Fibroblast of villous mesenchyme (primary cell): ENCODE results near the gene CD79A. TPM values are rescaled to one million over a fixed set of nuclear protein-coding genes. Genes with fewer than 3 reads are reported as not detected.
A peak's percentile ranks its signal among the peaks of the same experiment; 100 is the strongest.

Source experiments
- DNase-seq: peaks from one replicate; pipeline ENCODE4 v3.0.0-alpha.2; 2010; ENCODE audit warnings: low read depth
- H3K4me3 ChIP-seq: 2 replicates; pipeline ENCODE4 v1.5.1; 2011; ENCODE audit warnings: low read depth, mild to moderate bottlenecking, low read length
- CTCF ChIP-seq: IDR thresholded peaks from 2 replicates; pipeline ENCODE4 v1.5.1; 2012; ENCODE audit warnings: low read depth, mild to moderate bottlenecking, low read length; ENCODE audit not compliant: insufficient read depth
- total RNA-seq: library from RNA; depleted of rRNA; stranded (reverse); fragments of >200 nt; gene quantifications from 2 replicates; pipeline ENCODE4 v1.2.3, GENCODE V29; 2012

CD79A gene
- total RNA-seq, 1 donor: not detected

- DNase-seq: no peak
- TF ChIP-seq CTCF: no peak
These were observed 15.3 kb downstream of the CD79A start for GRCh38 chr19:41892173-41892902.

GRCh38 chr19:41893899-41894298 is 16.8 kb downstream of the CD79A start:
- no peak for DNase-seq
- peak; percentile 11 for TF ChIP-seq CTCF
- no peak overlapping the region for H3K4me3 ChIP-seq

More at GRCh38 chr19:41892173-41892902, 15.3 kb downstream of the CD79A start:
- H3K4me3 ChIP-seq: no peak overlapping the region

GRCh38 chr19:41894350-41894749 is 17.3 kb downstream of the CD79A start:
- no peak for TF ChIP-seq CTCF
- DNase-seq: no peak
- no peak overlapping the region for H3K4me3 ChIP-seq

DNA sequence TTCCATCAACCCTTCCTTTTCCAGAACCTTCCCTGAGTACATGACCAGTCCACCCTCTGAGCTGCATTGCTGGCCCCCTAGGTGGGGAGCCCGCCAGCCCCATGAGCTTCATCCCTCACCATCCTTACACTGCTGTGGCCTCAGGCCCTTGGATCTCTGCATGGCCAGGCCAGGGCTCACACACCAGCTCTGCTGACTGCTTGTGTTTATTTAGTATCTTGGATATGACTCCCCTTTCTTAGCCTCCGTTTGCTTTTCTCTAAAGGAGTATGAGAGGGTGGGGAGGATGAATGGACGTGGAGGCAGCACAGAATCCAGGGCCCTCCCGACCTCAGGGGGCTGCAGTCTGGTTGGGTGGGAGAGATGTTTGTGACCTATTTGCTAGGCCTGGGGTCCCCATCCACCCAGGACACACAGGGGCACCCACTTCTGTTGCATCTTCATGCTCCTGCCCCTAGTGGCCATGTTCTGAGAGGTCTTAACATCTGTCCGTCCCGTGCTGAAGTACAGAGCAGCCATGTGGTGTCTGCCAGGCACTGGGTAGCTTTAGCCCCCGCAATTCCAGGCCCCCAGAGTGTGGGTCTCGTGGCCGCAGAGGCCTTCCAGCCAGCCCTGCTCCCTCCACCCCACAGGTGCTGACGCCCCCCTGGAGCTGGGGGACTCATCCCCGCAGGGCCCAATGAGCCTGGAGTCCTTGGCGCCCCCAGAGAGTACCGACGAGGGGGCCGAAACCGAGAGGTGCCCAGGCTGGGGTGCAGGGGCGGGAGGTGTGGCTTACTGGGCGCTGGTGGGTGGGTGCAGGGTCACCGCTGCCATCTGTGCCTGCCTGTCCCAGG is 18.9 kb downstream of the CD79A start:
- TF ChIP-seq CTCF: peak; percentile 19
- no peak overlapping the region for H3K4me3 ChIP-seq
- DNase-seq: no peak

DNA sequence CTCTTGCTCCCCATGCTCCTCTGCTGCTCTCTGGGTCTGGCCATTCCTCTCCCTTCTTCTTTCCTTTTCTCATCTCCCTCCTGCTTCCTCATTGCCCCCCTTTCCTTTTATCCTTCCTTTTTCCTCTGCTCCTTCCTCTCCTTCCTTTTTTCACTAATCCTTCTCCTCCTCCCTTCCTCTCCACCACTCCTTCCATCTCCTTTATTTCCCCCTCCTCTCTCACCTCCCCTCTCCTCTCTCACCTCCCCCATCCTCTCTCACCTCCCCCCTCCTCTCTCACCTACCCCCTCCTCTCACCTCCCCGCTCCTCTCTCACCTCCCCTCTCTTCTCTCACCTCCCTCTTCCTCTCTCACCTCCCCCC is 19.5 kb downstream of the CD79A start:
- TF ChIP-seq CTCF: no peak
- no peak overlapping the region for H3K4me3 ChIP-seq
- no peak for DNase-seq

DNA sequence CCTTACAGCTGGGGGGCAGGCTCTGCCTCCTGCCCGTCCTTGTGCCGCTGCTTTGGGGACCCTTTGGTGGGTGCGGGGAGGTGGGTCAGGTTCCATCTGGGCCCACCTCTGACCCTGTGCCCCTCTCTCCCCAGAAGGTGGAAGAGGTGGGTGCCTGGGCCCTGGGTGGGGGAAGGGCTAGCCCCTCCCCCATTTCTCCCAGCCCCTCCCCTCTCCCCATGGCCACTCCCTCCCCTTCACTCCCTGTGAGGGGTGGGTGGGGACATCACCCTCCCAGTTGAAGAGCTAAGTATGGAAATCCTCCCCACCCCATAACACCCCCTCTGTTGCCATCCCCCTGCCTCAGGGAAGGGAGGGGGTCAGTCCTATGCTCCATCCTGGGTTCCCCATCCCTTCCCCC is 20.1 kb downstream of the CD79A start:
- TF ChIP-seq CTCF: no peak
- H3K4me3 ChIP-seq: no peak overlapping the region
- no peak for DNase-seq
